CD14-positive monocyte (primary cell): ENCODE data around the gene TMEM14A. TPM values are rescaled to one million over a fixed set of nuclear protein-coding genes. Genes with fewer than 3 reads are reported as not detected.
"Not testable (repeated sequence)": the region's sequence is repeated elsewhere in the genome, so short reads cannot be mapped to it uniquely, and the experiment has no call there.

Experiments used
- DNase-seq, 3 donors: peaks; one replicate each; pipeline ENCODE4 v3.0.0-alpha.2; 2011 to 2022
- H2AFZ ChIP-seq: 2 replicates; pipeline ENCODE4 v1.6.0; 2012; ENCODE audit warnings: mild to moderate bottlenecking, low read depth, low read length, inconsistent platforms; ENCODE audit not compliant: insufficient read depth, poor library complexity, severe bottlenecking
- H3K27ac ChIP-seq, 2 donors: 1 replicate in 1 of 2; 2 replicates in 1 of 2; pipeline ENCODE4 v1.5.1; 2012 to 2013; ENCODE audit warnings: low read length in 2 of 2, control low read depth in 1 of 2, inconsistent platforms in 1 of 2, low read depth in 1 of 2, mild to moderate bottlenecking in 1 of 2
- H3K27me3 ChIP-seq, 2 donors: one replicate each; pipeline versions ENCODE4 v1.6.0 to v1.6.1; 2011 to 2013; ENCODE audit warnings: low read length in 2 of 2; ENCODE audit not compliant: control insufficient read depth in 2 of 2, insufficient read depth in 2 of 2
- H3K36me3 ChIP-seq, 2 donors: replicated peaks in 1 of 2; 1 replicate in 1 of 2; 2 replicates in 1 of 2; pipeline versions ENCODE4 v1.5.1 to v1.6.1; 2012 to 2013; ENCODE audit warnings: low read length in 2 of 2, control low read depth in 1 of 2, inconsistent platforms in 1 of 2, mild to moderate bottlenecking in 1 of 2; ENCODE audit not compliant: insufficient read depth in 2 of 2, control insufficient read depth in 1 of 2
- H3K4me1 ChIP-seq, 2 donors: 1 replicate in 1 of 2; 2 replicates in 1 of 2; pipeline versions ENCODE4 v1.5.1 to v1.6.1; 2012 to 2013; ENCODE audit warnings: low read length in 2 of 2, control low read depth in 1 of 2, inconsistent platforms in 1 of 2, mild to moderate bottlenecking in 1 of 2, moderate library complexity in 1 of 2; ENCODE audit not compliant: insufficient read depth in 2 of 2, control insufficient read depth in 1 of 2
- H3K4me2 ChIP-seq: replicated peaks from 2 replicates; pipeline ENCODE3; 2012; ENCODE audit warnings: low read length, moderate library complexity, mild to moderate bottlenecking; ENCODE audit not compliant: poor library complexity, severe bottlenecking; ENCODE audit errors: extremely low read depth
- H3K4me3 ChIP-seq, 3 experiments: fragments of 200-600 bp in 1 of 3; sonication (generic) in 1 of 3; replicated peaks in 1 of 3; 1 replicate in 2 of 3; 2 replicates in 1 of 3; pipeline ENCODE4 v1.5.1; 2011 to 2013; ENCODE audit warnings: low read length in 3 of 3, mild to moderate bottlenecking in 3 of 3, control low read depth in 2 of 3, low read depth in 2 of 3, inconsistent platforms in 1 of 3, moderate library complexity in 1 of 3
- H3K79me2 ChIP-seq: 2 replicates; pipeline ENCODE4 v1.6.0; 2012; ENCODE audit warnings: mild to moderate bottlenecking, control low read depth, inconsistent platforms, low read length, moderate library complexity; ENCODE audit not compliant: insufficient read depth
- H3K9ac ChIP-seq: 2 replicates; pipeline ENCODE4 v1.6.0; 2017; ENCODE audit warnings: low read length, mild to moderate bottlenecking; ENCODE audit not compliant: insufficient read depth, poor library complexity, severe bottlenecking
- H3K9me3 ChIP-seq, 2 donors: replicated peaks in 1 of 2; 1 replicate in 1 of 2; 2 replicates in 1 of 2; pipeline versions ENCODE4 v1.5.1 to v1.6.1; 2012 to 2013; ENCODE audit warnings: low read length in 2 of 2, control low read depth in 1 of 2; ENCODE audit not compliant: control insufficient read depth in 1 of 2, insufficient read depth in 1 of 2
- H4K20me1 ChIP-seq: 2 replicates; pipeline ENCODE4 v1.6.0; 2012; ENCODE audit warnings: mild to moderate bottlenecking, low read length, control low read depth, moderate library complexity; ENCODE audit not compliant: insufficient read depth
- H3K27ac Mint-ChIP-seq, 7 donors: one replicate each; pipeline ENCODE4 v1.8.0; 2020; ENCODE audit warnings: mild to moderate bottlenecking in 7 of 7, mixed read lengths in 7 of 7, moderate library complexity in 6 of 7, inconsistent platforms in 2 of 7
- H3K27me3 Mint-ChIP-seq, 3 donors: one replicate each; pipeline ENCODE4 v1.8.0; 2021 to 2022; ENCODE audit warnings: low read depth in 3 of 3, mild to moderate bottlenecking in 3 of 3, mixed read lengths in 3 of 3, moderate library complexity in 3 of 3, inconsistent platforms in 1 of 3
- H3K36me3 Mint-ChIP-seq, 2 donors: one replicate each; pipeline ENCODE4 v1.8.0; 2020; ENCODE audit warnings: mixed read lengths in 2 of 2, inconsistent platforms in 1 of 2, mild to moderate bottlenecking in 1 of 2
- H3K4me1 Mint-ChIP-seq: one replicate; pipeline ENCODE4 v1.8.0; 2020; ENCODE audit warnings: mild to moderate bottlenecking, mixed read lengths
- H3K4me3 Mint-ChIP-seq, 2 donors: one replicate each; pipeline ENCODE4 v1.8.0; 2020; ENCODE audit warnings: mild to moderate bottlenecking in 2 of 2, mixed read lengths in 2 of 2, moderate library complexity in 1 of 2
- H3K9me3 Mint-ChIP-seq, 7 donors: one replicate each; pipeline ENCODE4 v1.8.0; 2020 to 2022; ENCODE audit warnings: mixed read lengths in 7 of 7, mild to moderate bottlenecking in 6 of 7, moderate library complexity in 6 of 7, inconsistent platforms in 2 of 7
- CTCF ChIP-seq: fragments of 200-600 bp; IDR thresholded peaks from one replicate; pipeline ENCODE4 v1.8.0; 2022; ENCODE audit warnings: antibody characterized with exemption, mild to moderate bottlenecking
- WGBS: methylation state at CpG from one replicate; pipeline ENCODE4 v1.1.5; 2013; ENCODE audit warnings: missing lambda C conversion rate; ENCODE audit not compliant: insufficient coverage; 5-methylcytosine and 5-hydroxymethylcytosine counted together
- intact Hi-C, 2 donors: fragments of 100-400 bp; cut with micrococcal nuclease; formaldehyde crosslinking; loops; one replicate each; pipeline versions ENCODE4 v1.15.0 to v1.15.1; 2023
- polyA plus RNA-seq, 3 donors: library from polyadenylated mRNA; depleted of rRNA in 1 of 3; unstranded in 2 of 3; stranded (reverse) in 1 of 3; fragments of 300-500 nt in 2 of 3; fragments of >200 nt in 1 of 3; fragmentation: Illumina TruSeq in 2 of 3; gene quantifications; 1 replicate in 2 of 3; 2 replicates in 1 of 3; pipeline ENCODE4 v1.2.3, GENCODE V29; 2012 to 2021

Gene TMEM14A
- polyA plus RNA-seq, 3 donors = 0.08 to 0.23 (median 0.20) TPM

- H3K36me3 ChIP-seq = no peaks in the 10 kb centered on the region
- H2AFZ ChIP-seq = no peak overlapping the region
- Mint-ChIP-seq H3K36me3 (peaks cover 15 to 19% of the 10 kb centered on the region in 2 donors), H3K4me1 (peaks cover 12% of the 10 kb centered on the region), H3K27ac (peak overlapping the region in 1 of 7 donors; percentile 4), H3K27me3 (peaks cover 80 to 93% (median 81%) of the 10 kb centered on the region in 3 donors), H3K4me3 (peak overlapping the region in 1 of 2 donors; percentile 76), H3K9me3 (peaks cover 10 to 25% (median 23%) of the 10 kb centered on the region in 7 donors)
- no peak overlapping the region for H3K4me3 ChIP-seq
- H4K20me1 ChIP-seq = no peaks in the 10 kb centered on the region
- H3K79me2 ChIP-seq = no peaks in the 10 kb centered on the region
- peaks cover 12 to 13% of the 10 kb centered on the region in 2 donors for H3K4me1 ChIP-seq
- H3K27me3 ChIP-seq = peaks cover 74 to 89% of the 10 kb centered on the region in 2 donors
- peaks cover 15 to 25% of the 10 kb centered on the region in 2 donors for H3K9me3 ChIP-seq
- WGBS = 100% methylated on average over 1 of the region's 7 CpGs
- H3K4me2 ChIP-seq = no peak overlapping the region
- no peak for DNase-seq
- H3K27ac ChIP-seq = no peak overlapping the region
- intact Hi-C loops = no loop called here
- H3K9ac ChIP-seq = no peak overlapping the region
- no peak for TF ChIP-seq CTCF
These were observed 3.8 kb downstream of the TMEM14A start for GRCh38 chr6:52674666-52675065.

- Histone ChIP-seq H3K9me3 (peaks cover 15 to 25% of the 10 kb centered on the region in 2 donors), H3K27me3 (peaks cover 77 to 93% of the 10 kb centered on the region in 2 donors), H4K20me1 (no peaks in the 10 kb centered on the region), H3K4me1 (peaks cover 11 to 12% of the 10 kb centered on the region in 2 donors), H3K4me2 (no peak overlapping the region), H3K27ac (no peak overlapping the region), H3K79me2 (no peaks in the 10 kb centered on the region), H3K9ac (no peak overlapping the region), H2AFZ (no peak overlapping the region), H3K4me3 (no peak overlapping the region), H3K36me3 (no peaks in the 10 kb centered on the region)
- no peak overlapping the region for H3K27ac Mint-ChIP-seq
- peaks cover 12% of the 10 kb centered on the region for H3K4me1 Mint-ChIP-seq
- peaks cover 82 to 94% (median 84%) of the 10 kb centered on the region in 3 donors for H3K27me3 Mint-ChIP-seq
- intact Hi-C loops = no loop called here
- DNase-seq = no peak
- peaks cover 15 to 19% of the 10 kb centered on the region in 2 donors for H3K36me3 Mint-ChIP-seq
- 100% methylated on average over 1 of the region's 1 CpG for WGBS
- peak overlapping the region in 1 of 2 donors; percentile 69 for H3K4me3 Mint-ChIP-seq
- no peak for TF ChIP-seq CTCF
- H3K9me3 Mint-ChIP-seq = peaks cover 10 to 25% (median 23%) of the 10 kb centered on the region in 7 donors
These were observed 4.5 kb downstream of the TMEM14A start for GRCh38 chr6:52675372-52675771.

GRCh38 chr6:52676631-52677030, 5.7 kb downstream of the TMEM14A start:
- H3K4me1 ChIP-seq, H3K9ac ChIP-seq, H3K27ac ChIP-seq, H3K79me2 ChIP-seq, H3K4me3 ChIP-seq, H2AFZ ChIP-seq, H3K4me1 Mint-ChIP-seq, H3K36me3 ChIP-seq, H3K4me2 ChIP-seq, intact Hi-C loops, DNase-seq, H4K20me1 ChIP-seq: not testable (repeated sequence)
- Histone ChIP-seq H3K27me3 (peaks cover 86 to 94% of the 10 kb centered on the region in 2 donors), H3K9me3 (peaks cover 15 to 23% of the 10 kb centered on the region in 2 donors)
- WGBS = 63% methylated on average over 4 of the region's 8 CpGs
- peaks cover 15 to 21% of the 10 kb centered on the region in 2 donors for H3K36me3 Mint-ChIP-seq
- H3K9me3 Mint-ChIP-seq = peaks cover 10 to 25% (median 21%) of the 10 kb centered on the region in 7 donors
- H3K4me3 Mint-ChIP-seq = peak overlapping the region in 1 of 2 donors; percentile 69
- peaks cover 83 to 92% (median 88%) of the 10 kb centered on the region in 3 donors for H3K27me3 Mint-ChIP-seq
- peak overlapping the region in 1 of 7 donors; percentile 12 for H3K27ac Mint-ChIP-seq
